ENCODE measurements around the gene ATP9B.
"Not testable (repeated sequence)": the region's sequence is repeated elsewhere in the genome, so short reads cannot be mapped to it uniquely, and the experiment has no call there.

- TF ChIP-seq NRF1 (IDR thresholded peaks at IDR 0.05; ENCODE audit: low read depth, low read length); EP300 (IDR thresholded peaks at IDR 0.05; ENCODE audit: borderline replicate concordance in 1 of 2, low read depth in 1 of 2, low read length in 1 of 2); NFIC (IDR thresholded peaks at IDR 0.05; ENCODE audit: borderline replicate concordance): not testable (repeated sequence)
- TF ChIP-seq, protein P1, sequence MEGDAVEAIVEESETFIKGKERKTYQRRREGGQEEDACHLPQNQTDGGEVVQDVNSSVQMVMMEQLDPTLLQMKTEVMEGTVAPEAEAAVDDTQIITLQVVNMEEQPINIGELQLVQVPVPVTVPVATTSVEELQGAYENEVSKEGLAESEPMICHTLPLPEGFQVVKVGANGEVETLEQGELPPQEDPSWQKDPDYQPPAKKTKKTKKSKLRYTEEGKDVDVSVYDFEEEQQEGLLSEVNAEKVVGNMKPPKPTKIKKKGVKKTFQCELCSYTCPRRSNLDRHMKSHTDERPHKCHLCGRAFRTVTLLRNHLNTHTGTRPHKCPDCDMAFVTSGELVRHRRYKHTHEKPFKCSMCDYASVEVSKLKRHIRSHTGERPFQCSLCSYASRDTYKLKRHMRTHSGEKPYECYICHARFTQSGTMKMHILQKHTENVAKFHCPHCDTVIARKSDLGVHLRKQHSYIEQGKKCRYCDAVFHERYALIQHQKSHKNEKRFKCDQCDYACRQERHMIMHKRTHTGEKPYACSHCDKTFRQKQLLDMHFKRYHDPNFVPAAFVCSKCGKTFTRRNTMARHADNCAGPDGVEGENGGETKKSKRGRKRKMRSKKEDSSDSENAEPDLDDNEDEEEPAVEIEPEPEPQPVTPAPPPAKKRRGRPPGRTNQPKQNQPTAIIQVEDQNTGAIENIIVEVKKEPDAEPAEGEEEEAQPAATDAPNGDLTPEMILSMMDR (IDR thresholded peaks at IDR 0.05) = not testable (repeated sequence)
Measured at GRCh38 chr18:79376661-79377060, 307.5 kb downstream of the ATP9B start.
